Measurements from ENCODE around the gene OR56A3.

DNA sequence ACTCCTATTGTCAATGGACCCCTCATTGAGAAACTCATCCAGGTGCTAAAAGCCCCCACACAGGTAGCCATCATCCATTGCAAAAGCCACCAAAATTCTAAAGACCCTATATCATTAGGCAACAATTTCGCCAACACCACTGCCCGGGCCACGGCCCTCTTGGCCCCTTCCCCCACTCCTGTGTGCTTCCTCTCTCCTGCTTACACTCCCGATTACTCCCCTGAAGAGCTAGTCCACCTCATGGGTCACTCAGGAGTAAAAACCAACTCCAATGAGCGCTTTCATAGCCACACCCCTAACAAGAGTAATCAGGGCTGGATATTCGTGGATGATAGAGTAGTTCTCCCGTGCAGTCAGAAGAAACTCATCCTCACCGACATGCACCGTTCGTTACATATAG, 8.9 kb upstream of the OR56A3 start:
- no peak for TF ChIP-seq SUZ12 (IDR thresholded peaks at IDR 0.05; ENCODE audit: unreplicated experiment)
- TF ChIP-seq, protein P1, sequence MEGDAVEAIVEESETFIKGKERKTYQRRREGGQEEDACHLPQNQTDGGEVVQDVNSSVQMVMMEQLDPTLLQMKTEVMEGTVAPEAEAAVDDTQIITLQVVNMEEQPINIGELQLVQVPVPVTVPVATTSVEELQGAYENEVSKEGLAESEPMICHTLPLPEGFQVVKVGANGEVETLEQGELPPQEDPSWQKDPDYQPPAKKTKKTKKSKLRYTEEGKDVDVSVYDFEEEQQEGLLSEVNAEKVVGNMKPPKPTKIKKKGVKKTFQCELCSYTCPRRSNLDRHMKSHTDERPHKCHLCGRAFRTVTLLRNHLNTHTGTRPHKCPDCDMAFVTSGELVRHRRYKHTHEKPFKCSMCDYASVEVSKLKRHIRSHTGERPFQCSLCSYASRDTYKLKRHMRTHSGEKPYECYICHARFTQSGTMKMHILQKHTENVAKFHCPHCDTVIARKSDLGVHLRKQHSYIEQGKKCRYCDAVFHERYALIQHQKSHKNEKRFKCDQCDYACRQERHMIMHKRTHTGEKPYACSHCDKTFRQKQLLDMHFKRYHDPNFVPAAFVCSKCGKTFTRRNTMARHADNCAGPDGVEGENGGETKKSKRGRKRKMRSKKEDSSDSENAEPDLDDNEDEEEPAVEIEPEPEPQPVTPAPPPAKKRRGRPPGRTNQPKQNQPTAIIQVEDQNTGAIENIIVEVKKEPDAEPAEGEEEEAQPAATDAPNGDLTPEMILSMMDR (IDR thresholded peaks at IDR 0.05 in 2 of 3, conservative IDR thresholded peaks at IDR 0.05 in 1 of 3; ENCODE audit: control insufficient read depth in 2 of 3, extremely low read depth in 1 of 3, insufficient read depth in 1 of 3, low read depth in 3 of 3, low read length in 3 of 3): no peak
- no peak for TF ChIP-seq CBFB (IDR thresholded peaks at IDR 0.05; ENCODE audit: low read depth)
- TF ChIP-seq, protein P2, sequence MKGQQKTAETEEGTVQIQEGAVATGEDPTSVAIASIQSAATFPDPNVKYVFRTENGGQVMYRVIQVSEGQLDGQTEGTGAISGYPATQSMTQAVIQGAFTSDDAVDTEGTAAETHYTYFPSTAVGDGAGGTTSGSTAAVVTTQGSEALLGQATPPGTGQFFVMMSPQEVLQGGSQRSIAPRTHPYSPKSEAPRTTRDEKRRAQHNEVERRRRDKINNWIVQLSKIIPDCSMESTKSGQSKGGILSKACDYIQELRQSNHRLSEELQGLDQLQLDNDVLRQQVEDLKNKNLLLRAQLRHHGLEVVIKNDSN (IDR thresholded peaks at IDR 0.05; ENCODE audit: borderline replicate concordance, extremely low read length, insufficient read depth, low read depth, low read length): no peak
- no peak for TF ChIP-seq ZNF274 (IDR thresholded peaks at IDR 0.05; ENCODE audit: insufficient read depth, insufficient read length)

Data from GM12878 (cell line).